Raji (cell line): ENCODE results near the gene NFIL3.

Source experiments
- POLR2A ChIP-seq: IDR thresholded peaks from 2 replicates; pipeline ENCODE4 v1.6.1; 2011; ENCODE audit warnings: low read depth, low read length, control low read depth; ENCODE audit not compliant: insufficient read depth

The NFIL3 gene

DNA sequence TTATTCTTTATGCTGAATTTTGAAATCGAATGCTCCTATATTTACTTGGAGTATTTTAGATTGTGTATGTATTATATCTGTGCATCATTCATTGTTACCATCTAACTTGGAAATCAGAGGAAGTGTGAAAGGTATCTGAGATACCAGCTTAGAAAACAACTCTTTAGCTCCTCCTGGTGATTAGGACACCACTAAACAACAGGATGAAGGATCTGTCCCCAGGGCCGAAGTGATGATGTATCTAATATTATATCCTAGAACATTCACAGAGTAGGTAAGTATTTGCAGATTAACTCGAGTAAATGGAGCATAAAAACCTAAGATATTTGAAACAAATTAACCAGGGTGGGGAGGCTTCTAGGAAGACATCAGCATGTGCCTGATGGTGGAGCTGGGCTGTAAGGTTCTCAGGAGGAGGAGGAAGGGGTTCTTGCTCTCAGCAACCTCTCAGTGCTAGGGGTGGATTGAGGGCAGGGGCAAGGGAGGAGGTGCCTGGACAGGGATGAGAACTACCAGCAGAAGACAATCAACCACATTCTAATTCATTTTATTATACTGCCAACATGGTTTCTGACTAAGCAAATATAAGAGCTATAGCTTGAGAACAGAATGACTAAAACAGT is 2.6 kb upstream of the NFIL3 start:
- no peak for TF ChIP-seq POLR2A

DNA sequence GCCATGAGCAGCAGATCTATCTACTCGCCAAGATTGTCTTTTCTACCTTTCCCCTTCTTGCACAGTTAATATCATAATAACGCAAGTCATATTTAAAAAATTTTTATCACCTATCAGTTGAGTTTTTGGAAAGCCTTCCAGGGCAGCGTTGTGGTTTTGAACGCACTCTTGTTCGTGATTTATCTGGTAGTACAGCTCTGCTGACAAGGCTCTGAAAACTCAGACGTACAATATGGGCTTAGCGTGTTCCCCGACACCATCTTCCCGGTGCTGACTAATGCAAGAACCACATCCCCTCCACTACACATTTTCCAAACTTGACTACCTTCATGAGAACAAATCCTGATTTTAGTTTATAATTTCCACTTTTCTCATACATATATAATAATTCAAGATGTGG is 1.6 kb upstream of the NFIL3 start:
- no peak for TF ChIP-seq POLR2A

- no peak for TF ChIP-seq POLR2A
Observed at GRCh38 chr9:91424403-91425176, 958 bp upstream of the NFIL3 start.

- TF ChIP-seq POLR2A: no peak; the same call in 1 of the 2 replicates
Observed at GRCh38 chr9:91422758-91423711, 597 bp downstream of the NFIL3 start.

GRCh38 chr9:91421971-91422757 is 1.5 kb downstream of the NFIL3 start:
- no peak for TF ChIP-seq POLR2A

GRCh38 chr9:91421128-91421765 is 2.4 kb downstream of the NFIL3 start:
- TF ChIP-seq POLR2A: no peak

- TF ChIP-seq POLR2A: no peak
Observed at GRCh38 chr9:91420501-91421127, 3.0 kb downstream of the NFIL3 start.

GRCh38 chr9:91419222-91420191 is 4.1 kb downstream of the NFIL3 start:
- TF ChIP-seq POLR2A: no peak

- TF ChIP-seq POLR2A: no peak
Observed at GRCh38 chr9:91418215-91418610, 5.4 kb downstream of the NFIL3 start.

GRCh38 chr9:91417602-91418214 is 5.9 kb downstream of the NFIL3 start:
- TF ChIP-seq POLR2A: no peak

GRCh38 chr9:91416096-91416712 is 7.4 kb downstream of the NFIL3 start:
- TF ChIP-seq POLR2A: no peak

DNA sequence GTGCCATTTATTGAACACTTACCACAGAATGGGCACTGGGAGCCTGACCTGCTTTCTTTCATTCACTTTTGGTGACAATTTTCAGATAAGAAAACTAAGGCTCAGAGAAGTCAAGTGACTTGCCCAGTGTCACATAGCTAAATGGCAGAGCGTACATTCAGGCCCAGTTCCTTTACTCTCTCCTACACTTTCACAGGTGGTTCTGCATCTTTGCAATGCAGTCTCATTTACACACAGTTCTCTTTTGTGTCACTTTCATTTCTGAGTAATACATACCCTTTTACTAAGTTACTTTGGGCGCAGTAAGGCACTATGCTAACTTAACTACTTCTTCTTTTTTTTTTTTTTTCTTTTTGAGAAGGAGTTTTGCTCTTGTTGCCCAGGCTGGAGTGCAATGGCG is 8.3 kb downstream of the NFIL3 start:
- TF ChIP-seq POLR2A: no peak
